Stimulated activated naive CD4-positive, alpha-beta T cell (primary cell): ENCODE measurements around the gene OR2D3.
"Not testable (repeated sequence)": the region's sequence is repeated elsewhere in the genome, so short reads cannot be mapped to it uniquely, and the experiment has no call there.

ENCODE experiments used
- DNase-seq, 6 experiments: peaks; one replicate each; lab custom pipeline; 2025; lab: John Stamatoyannopoulos, UW

Gene OR2D3

GRCh38 chr11:6927030-6927617 is 6.3 kb downstream of the OR2D3 start:
- no peak for DNase-seq

GRCh38 chr11:6928916-6929315 is 8.1 kb downstream of the OR2D3 start:
- no peak for DNase-seq

GRCh38 chr11:6931146-6931713 is 10.4 kb downstream of the OR2D3 start:
- DNase-seq = no peak

GRCh38 chr11:6932145-6932544 is 11.3 kb downstream of the OR2D3 start:
- DNase-seq = peak in 2 of 6 experiments; percentile 3 to 13

- no peak for DNase-seq
Observed at GRCh38 chr11:6941970-6942369, 21.2 kb downstream of the OR2D3 start.

- no peak for DNase-seq
Observed at GRCh38 chr11:6943131-6943530, 22.3 kb downstream of the OR2D3 start.

- not testable (repeated sequence) for DNase-seq
Observed at GRCh38 chr11:6954248-6954647, 33.4 kb downstream of the OR2D3 start.

- no peak for DNase-seq
Observed at GRCh38 chr11:6962141-6962540, 41.3 kb downstream of the OR2D3 start.

GRCh38 chr11:6962673-6963072 is 41.9 kb downstream of the OR2D3 start:
- no peak for DNase-seq

GRCh38 chr11:6968816-6969215 is 48.0 kb downstream of the OR2D3 start:
- DNase-seq = no peak

GRCh38 chr11:6969854-6970253 is 49.1 kb downstream of the OR2D3 start:
- DNase-seq = not testable (repeated sequence)
